HCT116 (cell line): ENCODE measurements around the gene CFL1. TPM values are rescaled to one million over a fixed set of nuclear protein-coding genes. Genes with fewer than 3 reads are reported as not detected.

Experiments
- ATAC-seq: fragments of 200-7000 bp; cut with Tn5 transposase; 2 replicates; pipeline ENCODE4 v1.9.1; 2020; ENCODE audit warnings: mild to moderate bottlenecking, moderate library complexity
- BruUV-seq: library from RNA; stranded (reverse); fragments of 400-500 nt; replicated peaks from 2 replicates; lab custom pipeline; 2021; lab: Mats Ljungman, UMichigan
- CTCF ChIA-PET: fragments of 300-600 bp; sonication (Branson Sonifier 250); formaldehyde crosslinking; loops from one replicate; lab custom pipeline; 2021; ENCODE audit warnings: antibody characterized with exemption; lab: Charles Lee
- POLR2A ChIA-PET: fragments of 300-600, 350-600 bp; sonication (Branson Sonifier 250); formaldehyde crosslinking; loops from one replicate; lab custom pipeline; 2021; ENCODE audit warnings: antibody characterized with exemption; lab: Charles Lee
- RAD21 ChIA-PET, 2 experiments: fragments of 300-600 bp; sonication (Branson Sonifier 250); formaldehyde crosslinking; loops; one replicate each; lab custom pipeline; 2023; ENCODE audit warnings: low total read pairs in 2 of 2; ENCODE audit not compliant: uncharacterized antibody in 2 of 2, unreplicated experiment in 2 of 2, low non-redundant PET in 1 of 2; lab: Charles Lee
- DNase-seq: peaks from one replicate; pipeline ENCODE4 v3.0.0-alpha.2; 2010; ENCODE audit warnings: low read depth, low spot score
- H2AFZ ChIP-seq: fragments of 200-600 bp; shearing (Covaris generic), sonication (generic); 2 replicates; pipeline ENCODE4 v1.6.1; 2017; ENCODE audit warnings: low read depth, mixed run types, mixed read lengths, antibody characterized with exemption, low read length; ENCODE audit not compliant: poor library complexity, severe bottlenecking
- H3K27ac ChIP-seq: 2 replicates; pipeline ENCODE4 v1.5.1; 2012; ENCODE audit warnings: low read depth, low read length
- H3K27me3 ChIP-seq: fragments of 200-600 bp; sonication (generic); 2 replicates; pipeline ENCODE4 v1.6.1; 2016; ENCODE audit warnings: mixed run types, low read length, mixed read lengths; ENCODE audit not compliant: insufficient read depth
- H3K36me3 ChIP-seq, 2 experiments: fragments of 200-500 bp in 1 of 2; fragments of 200-600 bp in 1 of 2; sonication (Bioruptor generic) in 1 of 2; sonication (generic) in 1 of 2; 2 replicates each; pipeline versions ENCODE4 v1.5.1 to v1.6.1; 2014 to 2016; ENCODE audit warnings: low read length in 2 of 2, inconsistent platforms in 1 of 2, mixed read lengths in 1 of 2, mixed run types in 1 of 2; ENCODE audit not compliant: insufficient read depth in 2 of 2, control insufficient read depth in 1 of 2
- H3K4me1 ChIP-seq, 2 experiments: fragments of 200-600 bp in 1 of 2; sonication (generic) in 1 of 2; 2 replicates each; pipeline versions ENCODE4 v1.5.1 to v1.6.1; 2012 to 2017; ENCODE audit warnings: low read length in 2 of 2, inconsistent platforms in 1 of 2, mild to moderate bottlenecking in 1 of 2, mixed read lengths in 1 of 2, mixed run types in 1 of 2, moderate library complexity in 1 of 2; ENCODE audit not compliant: insufficient read depth in 2 of 2, control insufficient read depth in 1 of 2
- H3K4me2 ChIP-seq: fragments of 200-600 bp; sonication (generic); 2 replicates; pipeline ENCODE4 v1.6.1; 2017; ENCODE audit warnings: mixed run types, low read length, mixed read lengths
- H3K4me3 ChIP-seq, 2 experiments: fragments of 200-600 bp in 1 of 2; sonication (generic) in 1 of 2; replicated peaks in 1 of 2; 2 replicates each; pipeline ENCODE4 v1.5.1; 2011 to 2016; ENCODE audit warnings: low read length in 2 of 2, control low read depth in 1 of 2, low read depth in 1 of 2, mild to moderate bottlenecking in 1 of 2, mixed read lengths in 1 of 2, mixed run types in 1 of 2
- H3K79me2 ChIP-seq: fragments of 200-600 bp; sonication (generic); 2 replicates; pipeline ENCODE4 v1.6.1; 2017; ENCODE audit warnings: mild to moderate bottlenecking, mixed run types, low read length, moderate library complexity, mixed read lengths; ENCODE audit not compliant: insufficient read depth
- H3K9ac ChIP-seq: fragments of 200-600 bp; sonication (generic); 2 replicates; pipeline ENCODE4 v1.6.1; 2016; ENCODE audit warnings: low read length, mixed read lengths
- H3K9me2 ChIP-seq: fragments of 200-600 bp; sonication (generic), shearing (Covaris generic); 2 replicates; pipeline ENCODE4 v1.6.1; 2017; ENCODE audit warnings: mixed run types, mild to moderate bottlenecking, moderate library complexity; ENCODE audit not compliant: insufficient read depth
- H3K9me3 ChIP-seq, 2 experiments: fragments of 200-500 bp in 1 of 2; fragments of 200-600 bp in 1 of 2; sonication (Bioruptor generic) in 1 of 2; sonication (generic) in 1 of 2; 2 replicates each; pipeline ENCODE4 v1.6.1; 2014 to 2017; ENCODE audit warnings: low read length in 2 of 2, mixed read lengths in 2 of 2, inconsistent platforms in 1 of 2, low read depth in 1 of 2, mild to moderate bottlenecking in 1 of 2, mixed run types in 1 of 2, moderate library complexity in 1 of 2; ENCODE audit not compliant: control insufficient read depth in 1 of 2, insufficient read depth in 1 of 2
- H4K20me1 ChIP-seq: fragments of 200-600 bp; sonication (generic), shearing (Covaris generic); 2 replicates; pipeline ENCODE4 v1.6.1; 2017; ENCODE audit warnings: mixed run types, mild to moderate bottlenecking, moderate library complexity; ENCODE audit not compliant: insufficient read depth
- CBX3 ChIP-seq: IDR thresholded peaks from 2 replicates; pipeline ENCODE4 v1.6.1; 2012; ENCODE audit warnings: low read depth
- CTCF ChIP-seq, 3 experiments: fragments of 200-600 bp in 1 of 3; sonication (generic) in 1 of 3; IDR thresholded peaks in 2 of 3; conservative IDR thresholded peaks in 1 of 3; 2 replicates each; pipeline ENCODE4 v1.5.1; 2012 to 2017; ENCODE audit warnings: low read depth in 2 of 3, low read length in 2 of 3, antibody characterized with exemption in 1 of 3, borderline replicate concordance in 1 of 3, control low read depth in 1 of 3, mild to moderate bottlenecking in 1 of 3, mixed read lengths in 1 of 3, mixed run types in 1 of 3, moderate library complexity in 1 of 3; ENCODE audit not compliant: insufficient read depth in 1 of 3
- FOSL1 ChIP-seq: IDR thresholded peaks from 2 replicates; pipeline ENCODE4 v1.6.1; 2012; ENCODE audit warnings: low read depth
- JUND ChIP-seq: IDR thresholded peaks from 2 replicates; pipeline ENCODE4 v1.6.1; 2012
- MAX ChIP-seq: IDR thresholded peaks from 2 replicates; pipeline ENCODE4 v1.6.1; 2012
- SIN3A ChIP-seq: IDR thresholded peaks from 2 replicates; pipeline ENCODE4 v1.6.1; 2012; ENCODE audit warnings: low read depth
- SP1 ChIP-seq: IDR thresholded peaks from 2 replicates; pipeline ENCODE4 v1.6.1; 2012; ENCODE audit warnings: low read depth
- TCF7L2 ChIP-seq: IDR thresholded peaks from 2 replicates; pipeline ENCODE4 v1.7.0; 2011; ENCODE audit warnings: borderline replicate concordance, inconsistent platforms; ENCODE audit not compliant: insufficient read depth, insufficient read length; ENCODE audit errors: extremely low read depth
- YY1 ChIP-seq: IDR thresholded peaks from 2 replicates; pipeline ENCODE4 v1.6.1; 2011; ENCODE audit warnings: low read length, low read depth, moderate library complexity, mild to moderate bottlenecking; ENCODE audit not compliant: insufficient replicate concordance; ENCODE audit errors: extremely low read depth
- ZBTB33 ChIP-seq: IDR thresholded peaks from 2 replicates; pipeline ENCODE4 v1.6.1; 2011; ENCODE audit warnings: mild to moderate bottlenecking, low read length, moderate library complexity; ENCODE audit not compliant: insufficient replicate concordance; ENCODE audit errors: extremely low read depth
- ZFX ChIP-seq: fragments of 450-650 bp; IDR thresholded peaks from 2 replicates; pipeline ENCODE4 v1.6.1; 2017
- ZNF274 ChIP-seq: fragments of 200-500 bp; sonication (Bioruptor generic); IDR thresholded peaks from 2 replicates; pipeline ENCODE4 v1.6.1; 2014; ENCODE audit warnings: mild to moderate bottlenecking, low read depth, low read length, inconsistent platforms
- intact Hi-C: fragments of 100-400 bp; cut with micrococcal nuclease; formaldehyde crosslinking; loops from 2 replicates; pipeline ENCODE4 v1.10.0; 2022
- total RNA-seq: library from RNA; stranded (reverse); gene quantifications from one replicate; pipeline ENCODE4 v1.2.1, GENCODE V29; 2021; ENCODE audit not compliant: unreplicated experiment

CFL1 gene
- total RNA-seq, 1 experiment from 2014 or later: 1,270 TPM

GRCh38 chr11:65870706-65871681 lies 13.0 kb upstream of the CFL1 start:
- peaks cover 0 to 2% of the 10 kb centered on the region in 2 experiments; a peak in 1 of 4 replicates for H3K36me3 ChIP-seq
- H3K27me3 ChIP-seq: no peaks in the 10 kb centered on the region
- no TSS peak for BruUV-seq
- H3K27ac ChIP-seq: no peak overlapping the region
- no peak overlapping the region for H3K4me3 ChIP-seq
- RAD21 ChIA-PET: no interaction called here
- DNase-seq: no peak
- no peaks in the 10 kb centered on the region for H3K9me3 ChIP-seq
- no peak overlapping the region for H3K4me2 ChIP-seq
- H3K9me2 ChIP-seq: no peaks in the 10 kb centered on the region
- no peak for ATAC-seq
- intact Hi-C loops: loop anchor here (5.0 kb wide), 1 partner anchor 159 kb away; the partner anchor contains the start of gene KAT5
- peaks cover 10 to 13% of the 10 kb centered on the region in 2 experiments; a peak in 3 of 4 replicates for H3K4me1 ChIP-seq
- no peak for TF ChIP-seq ZNF274
- no peak for TF ChIP-seq FOSL1
- no peak for TF ChIP-seq ZFX
- TF ChIP-seq TCF7L2: no peak
- no peak for TF ChIP-seq SIN3A
- TF ChIP-seq CTCF (IDR thresholded peaks at IDR 0.05 in 2 of 3, conservative IDR thresholded peaks at IDR 0.05 in 1 of 3; ENCODE audit: borderline replicate concordance in 1 of 3, insufficient read depth in 1 of 3, low read depth in 2 of 3, low read length in 2 of 3): no peak
- no peak for TF ChIP-seq CBX3
- TF ChIP-seq MAX: no peak
- TF ChIP-seq SP1: no peak
- TF ChIP-seq JUND: no peak
- no peak for TF ChIP-seq ZBTB33
- TF ChIP-seq YY1: no peak
- POLR2A ChIA-PET: interaction anchor here (1.0 to 4.8 kb wide), 4 partner anchors 11 to 18 kb away, joined by 3 to 36 read pairs (median 4); partner anchors contain the start of genes CFL1 and MUS81
- H2AFZ ChIP-seq: no peak overlapping the region
- CTCF ChIA-PET: interaction anchor here (1.5 to 1.9 kb wide), 3 partner anchors 11 to 17 kb away, joined by 6 to 15 read pairs (median 8); partner anchors contain the start of genes FIBP and MUS81
- H3K79me2 ChIP-seq: no peaks in the 10 kb centered on the region
- no peaks in the 10 kb centered on the region for H4K20me1 ChIP-seq
- H3K9ac ChIP-seq: no peak overlapping the region
